Fibroblast of skin of right biceps (primary cell): Measurements from ENCODE around the gene ADCYAP1R1.
A peak's percentile ranks its signal among the peaks of the same experiment; 100 is the strongest.

ENCODE experiments used
- DNase-seq: peaks from one replicate; pipeline ENCODE4 v3.0.0-alpha.2; 2013

Gene ADCYAP1R1

DNA sequence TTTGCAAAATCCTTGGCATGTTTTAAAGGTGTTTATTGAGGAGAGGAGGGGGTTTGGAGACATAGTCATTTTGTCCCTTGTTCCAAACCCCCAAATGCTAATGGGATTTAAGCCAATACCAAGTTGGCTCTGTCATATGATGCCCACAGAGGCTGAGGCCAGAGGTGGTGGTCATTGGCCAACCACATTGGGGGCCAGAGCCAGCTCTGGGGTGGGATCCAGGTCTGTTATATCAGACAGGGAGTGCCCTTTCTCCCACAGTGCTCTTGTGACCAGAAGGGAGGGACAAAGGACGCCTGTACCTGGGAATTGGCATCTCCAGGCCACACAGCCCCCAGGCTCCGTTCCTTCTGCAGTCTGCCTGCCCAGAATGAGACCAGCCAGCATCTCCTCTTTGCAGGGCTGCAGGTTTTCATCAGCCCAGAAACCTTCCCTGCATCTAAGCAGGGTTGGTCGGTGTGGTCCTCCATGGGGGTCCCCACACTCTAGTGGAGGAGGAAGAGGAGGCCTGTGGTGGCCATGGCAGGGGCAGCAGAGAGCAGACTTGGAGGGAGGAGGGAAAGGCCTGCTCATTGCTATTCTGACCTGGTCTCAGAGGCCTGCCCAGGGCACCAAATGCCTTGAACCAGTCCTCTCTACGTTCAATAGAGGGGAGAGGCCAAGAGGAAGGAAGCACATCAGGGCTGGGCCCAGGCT, 17.9 kb downstream of the ADCYAP1R1 start:
- DNase-seq: no peak

DNA sequence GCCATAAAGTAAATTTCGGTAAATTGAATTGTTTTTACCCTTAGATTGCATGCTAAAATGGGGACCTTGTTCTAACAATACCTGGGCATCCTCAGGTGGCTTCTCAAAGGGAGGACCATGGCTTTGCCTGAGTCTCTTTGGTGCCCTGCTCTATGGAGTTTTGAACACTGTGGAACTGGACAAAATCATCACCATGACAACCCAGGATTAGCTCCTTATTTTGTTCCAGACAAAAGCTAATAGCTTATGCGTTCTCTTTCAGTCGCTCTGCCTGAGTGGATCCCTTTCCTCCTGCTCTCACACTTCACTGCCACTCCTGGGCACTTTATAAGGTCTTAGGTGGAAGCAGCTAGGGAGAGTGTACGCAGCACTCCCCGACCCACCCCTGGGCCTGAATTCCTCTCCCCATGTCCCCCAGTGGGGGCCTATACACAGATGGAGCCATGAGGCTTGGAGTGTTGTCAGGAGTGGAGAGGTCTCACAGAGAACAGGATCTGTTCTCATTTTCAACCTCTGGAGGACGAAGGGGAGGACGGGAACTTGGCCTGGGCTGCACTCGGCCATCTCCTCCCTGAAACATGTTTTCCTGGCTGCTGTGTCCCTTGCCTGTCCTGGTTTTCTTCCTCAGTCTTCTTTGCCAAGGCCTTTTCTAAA, 19.0 kb downstream of the ADCYAP1R1 start:
- DNase-seq: no peak

DNA sequence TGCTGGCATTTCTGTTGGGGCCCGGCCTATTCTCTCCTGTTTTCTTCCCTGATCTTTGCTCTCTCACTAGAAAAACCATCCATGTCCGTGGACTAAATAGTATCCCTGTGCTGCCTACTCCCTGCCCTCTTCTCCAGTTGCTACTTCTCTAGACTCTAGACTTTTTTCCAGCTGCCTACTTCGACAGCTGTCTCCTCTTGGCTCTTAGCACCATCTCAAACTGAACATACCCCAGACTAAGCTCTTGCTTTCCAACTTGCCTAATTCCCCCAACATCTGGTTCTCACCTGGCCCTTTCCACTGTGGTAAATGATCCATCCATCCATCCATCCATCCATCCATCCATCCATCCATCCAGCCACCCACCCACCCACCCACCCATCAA, 19.5 kb downstream of the ADCYAP1R1 start:
- DNase-seq: no peak

DNA sequence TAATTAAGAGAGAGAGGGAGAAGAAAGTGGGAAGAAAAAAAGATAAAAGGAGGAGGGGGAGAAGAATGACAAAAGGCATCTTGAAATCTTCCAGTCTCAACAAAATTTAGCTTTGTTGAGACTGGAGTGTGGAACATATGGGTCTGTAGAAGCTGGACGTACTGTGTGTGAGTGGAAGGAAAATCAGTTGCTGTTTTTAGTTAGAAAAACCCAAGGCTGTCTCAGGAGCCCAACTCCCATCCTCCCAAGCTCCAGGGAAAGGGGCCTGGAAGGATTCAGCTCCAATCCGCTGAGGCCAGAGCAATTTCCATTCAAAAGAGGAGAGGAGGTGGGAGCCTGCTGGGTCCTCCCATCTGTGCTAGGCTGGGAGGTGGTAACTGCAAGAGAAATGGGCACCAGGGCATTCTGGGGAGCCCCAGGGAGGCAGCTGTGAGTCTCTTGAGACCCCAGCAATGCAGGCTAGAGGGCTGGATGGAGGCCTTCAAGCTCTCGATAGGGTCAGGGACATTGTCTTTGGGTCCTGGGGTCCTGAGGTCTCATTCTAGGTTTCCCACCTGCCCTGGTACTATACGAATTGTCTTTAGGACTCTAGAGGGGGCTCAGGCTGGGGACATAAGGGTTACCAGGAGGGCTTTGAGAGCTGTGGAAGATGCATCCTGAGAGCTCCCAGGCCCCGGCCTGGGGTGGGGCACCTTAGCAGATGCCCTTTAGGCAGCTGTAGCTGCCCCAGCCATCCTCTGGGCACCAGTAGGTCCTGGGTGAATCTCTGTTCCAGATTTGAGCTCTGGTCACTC, 21.4 kb downstream of the ADCYAP1R1 start:
- DNase-seq: no peak

GRCh38 chr7:31074120-31074383, 21.9 kb downstream of the ADCYAP1R1 start:
- peak; percentile 28 for DNase-seq

DNA sequence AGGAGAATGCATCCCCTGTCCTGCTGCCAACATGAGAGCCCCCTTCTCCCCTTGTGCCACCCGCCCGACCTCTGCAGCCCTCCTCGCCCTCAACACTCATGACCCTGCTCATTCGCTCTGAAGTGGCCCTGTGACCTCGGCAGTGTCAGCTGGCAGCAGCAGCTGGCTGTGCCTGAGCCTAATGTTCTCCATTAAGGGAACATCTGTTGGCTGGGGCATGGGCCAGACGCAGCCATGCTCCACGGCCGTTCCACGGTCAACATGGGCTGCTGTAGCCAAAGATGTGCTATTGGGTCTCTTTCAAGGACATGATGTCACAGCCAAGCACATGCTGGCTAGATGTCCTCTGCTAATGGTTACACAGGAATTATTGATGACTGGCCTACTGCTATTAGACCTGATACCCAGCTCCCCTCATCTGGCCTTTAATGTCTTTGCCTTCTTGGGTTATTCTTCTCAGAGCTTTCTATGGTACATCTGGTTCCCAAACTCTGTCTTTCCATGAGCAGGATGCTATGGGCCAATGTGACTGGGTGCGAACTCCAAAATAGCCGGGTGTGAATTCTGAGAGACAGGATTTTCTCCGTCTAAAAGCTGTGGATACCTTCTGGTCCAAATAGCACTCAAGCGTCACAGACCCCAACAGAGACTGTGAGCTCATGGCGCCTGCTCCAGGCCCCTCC, 22.4 kb downstream of the ADCYAP1R1 start:
- no peak for DNase-seq

DNA sequence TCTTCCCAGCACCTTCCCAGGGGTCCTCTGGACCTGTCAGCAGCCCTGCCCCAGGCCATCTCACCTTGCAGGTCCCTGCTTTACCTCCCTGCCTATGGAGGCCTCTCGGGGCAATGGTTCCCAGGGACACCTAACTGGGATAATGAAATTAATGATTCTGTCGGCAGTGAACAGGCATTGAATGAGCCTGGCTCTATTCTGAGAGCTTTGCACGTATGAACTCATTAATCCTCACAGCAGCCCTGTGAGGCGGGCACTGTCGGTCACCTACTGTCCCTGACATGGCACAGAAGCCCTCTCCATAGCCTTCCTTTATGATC, 22.9 kb downstream of the ADCYAP1R1 start:
- DNase-seq: no peak

- no peak for DNase-seq
Observed at GRCh38 chr7:31076051-31076450, 23.9 kb downstream of the ADCYAP1R1 start.

- DNase-seq: no peak
Observed at GRCh38 chr7:31076641-31077310, 24.7 kb downstream of the ADCYAP1R1 start.

GRCh38 chr7:31077484-31078362, 25.6 kb downstream of the ADCYAP1R1 start:
- DNase-seq: no peak

- no peak for DNase-seq
Observed at GRCh38 chr7:31078363-31078990, 26.4 kb downstream of the ADCYAP1R1 start.

DNA sequence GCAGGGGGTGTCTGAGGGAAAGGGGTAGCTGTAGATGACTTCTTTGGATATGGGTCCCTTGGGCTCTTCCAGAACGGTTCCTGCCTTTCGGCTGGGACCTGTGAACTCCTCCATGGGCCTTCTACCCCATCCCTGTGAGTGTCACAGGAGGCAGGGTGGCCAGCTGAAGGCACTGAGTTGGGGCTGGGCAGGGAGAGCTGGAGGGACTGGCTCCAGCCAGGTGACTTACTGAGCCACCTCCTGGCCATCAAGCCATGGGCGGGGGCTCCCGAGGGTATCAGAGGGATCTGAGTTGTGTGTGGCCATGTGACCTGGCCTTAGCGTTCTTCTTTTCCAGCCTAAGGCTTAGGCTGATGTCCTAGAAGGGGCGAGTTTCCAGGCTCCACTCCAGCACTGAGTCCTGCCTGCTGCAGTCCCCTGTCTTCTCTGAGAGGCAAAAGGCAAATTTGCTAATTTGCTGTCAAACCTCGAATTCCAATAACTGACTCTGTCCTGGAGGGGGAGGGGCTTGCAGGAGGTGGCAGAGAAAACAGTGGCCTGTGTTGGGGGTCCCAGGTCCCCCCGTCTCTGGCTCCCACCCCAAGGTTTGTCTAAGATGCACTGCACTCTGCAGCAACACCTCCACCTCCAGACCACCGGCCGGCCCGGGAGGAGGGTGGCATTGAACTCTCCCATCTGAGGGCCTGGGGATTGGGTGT, 27.2 kb downstream of the ADCYAP1R1 start:
- no peak for DNase-seq

DNA sequence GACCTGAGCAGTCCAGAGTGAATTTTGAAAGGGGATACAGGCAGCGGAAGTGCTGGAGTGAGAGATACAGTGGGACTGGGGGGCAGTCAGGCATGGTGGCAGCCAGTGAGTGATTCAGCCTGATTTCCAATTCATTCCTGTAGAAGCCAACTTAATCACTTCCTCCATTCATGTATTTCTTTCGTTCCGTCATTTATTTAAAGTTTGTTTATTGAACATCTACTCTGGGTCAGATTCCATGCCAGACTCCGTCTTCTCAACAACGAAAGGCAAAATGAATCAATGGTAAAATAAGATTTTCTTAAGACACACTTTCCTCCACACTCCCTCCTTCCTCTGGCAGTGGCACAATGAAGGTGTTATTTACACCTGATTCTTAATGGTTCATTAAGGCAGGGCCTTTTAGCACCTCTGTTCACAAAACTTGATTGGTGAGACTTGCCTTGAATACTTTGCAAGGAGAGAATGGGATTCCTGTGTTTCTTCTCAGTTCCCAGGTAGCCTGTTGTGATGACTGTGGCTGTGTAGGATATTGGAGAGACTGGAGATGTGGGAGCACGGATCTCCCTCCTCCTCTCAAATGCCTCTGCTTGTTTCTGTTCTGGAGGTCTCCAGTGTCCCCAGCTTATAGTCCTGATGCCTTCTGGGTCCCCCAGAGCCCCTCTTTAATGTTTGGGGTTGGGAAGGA, 27.9 kb downstream of the ADCYAP1R1 start:
- no peak for DNase-seq

DNA sequence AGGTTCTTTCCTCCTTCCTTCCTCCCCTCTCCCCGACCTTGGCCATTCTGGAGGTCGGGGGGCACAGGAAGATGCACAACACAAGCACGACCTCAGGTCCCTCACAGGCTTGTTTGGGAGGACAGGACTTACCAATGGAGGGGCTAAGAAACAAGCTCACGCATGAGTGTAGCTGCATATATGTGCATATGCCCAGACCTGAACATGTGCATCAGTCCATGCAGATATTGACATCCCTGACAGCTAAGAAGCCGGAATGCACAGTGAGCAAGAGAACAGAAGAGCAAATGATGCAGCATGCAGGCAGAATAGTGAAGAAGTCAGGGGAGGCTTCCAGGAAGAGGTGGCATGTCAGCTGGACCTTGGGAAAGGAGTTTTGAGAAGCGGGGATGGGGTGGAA, 28.7 kb downstream of the ADCYAP1R1 start:
- no peak for DNase-seq

- DNase-seq: no peak
Observed at GRCh38 chr7:31082017-31082416, 29.9 kb downstream of the ADCYAP1R1 start.

GRCh38 chr7:31082447-31082846, 30.3 kb downstream of the ADCYAP1R1 start:
- DNase-seq: no peak

GRCh38 chr7:31083210-31083786, 31.2 kb downstream of the ADCYAP1R1 start:
- no peak for DNase-seq

- DNase-seq: no peak
Observed at GRCh38 chr7:31084226-31084625, 32.1 kb downstream of the ADCYAP1R1 start.

DNA sequence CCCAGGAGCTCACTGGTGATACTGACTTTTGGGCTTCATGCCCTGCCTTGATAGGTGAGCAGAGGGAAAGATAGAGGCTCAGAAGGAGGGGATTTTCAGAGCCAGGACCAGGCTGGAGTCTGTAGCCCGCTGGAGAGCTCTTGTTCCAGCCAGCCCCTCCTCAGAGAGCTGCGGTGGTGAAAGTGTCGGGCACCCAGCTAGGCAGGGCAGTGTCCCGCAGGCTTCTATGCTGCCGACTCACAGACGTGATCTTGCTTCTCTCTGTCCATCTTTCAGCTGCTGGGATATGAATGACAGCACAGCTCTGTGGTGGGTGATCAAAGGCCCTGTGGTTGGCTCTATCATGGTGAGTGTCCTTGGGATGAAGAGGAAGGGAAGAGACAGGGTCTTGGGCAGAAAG, 35.2 kb downstream of the ADCYAP1R1 start:
- no peak for DNase-seq

GRCh38 chr7:31091924-31092434, 39.9 kb downstream of the ADCYAP1R1 start:
- no peak for DNase-seq
